Measurements from ENCODE around the gene PUM1. TPM values are rescaled to one million over a fixed set of nuclear protein-coding genes. Genes with fewer than 3 reads are reported as not detected.

Gene PUM1
- polyA plus RNA-seq, 4 donors: 16.5 to 76.5 (median 23.3) TPM

GRCh38 chr1:30914587-30914922 lies 151.0 kb downstream of the PUM1 start:
- Histone ChIP-seq H3K27ac (ENCODE audit: low read depth in 1 of 3, low read length in 2 of 3) (no peak overlapping the region), H3K27me3 (ENCODE audit: control insufficient read depth in 3 of 3, insufficient read depth in 3 of 3, low read length in 3 of 3) (peaks cover 0 to under 1% (median 0%) of the 10 kb centered on the region in 3 donors), H3K4me3 (ENCODE audit: low read depth in 1 of 3, low read length in 3 of 3) (no peak overlapping the region), H3K36me3 (ENCODE audit: control insufficient read depth in 3 of 3, insufficient read depth in 2 of 3, low read depth in 1 of 3, low read length in 3 of 3) (no peaks in the 10 kb centered on the region), H3K9me3 (ENCODE audit: control insufficient read depth in 2 of 2, insufficient read depth in 1 of 2, low read depth in 1 of 2, low read length in 1 of 2) (no peaks in the 10 kb centered on the region), H3K4me1 (ENCODE audit: control insufficient read depth in 3 of 3, insufficient read depth in 2 of 3, low read depth in 1 of 3, low read length in 2 of 3) (peaks cover 0 to 3% (median 0%) of the 10 kb centered on the region in 3 donors)
- WGBS, 3 donors: 78 to 88% (median 81%) methylated on average over 3 of the region's 3 CpGs
- FAIRE-seq: no peak
- DNase-seq: no peak

DNA sequence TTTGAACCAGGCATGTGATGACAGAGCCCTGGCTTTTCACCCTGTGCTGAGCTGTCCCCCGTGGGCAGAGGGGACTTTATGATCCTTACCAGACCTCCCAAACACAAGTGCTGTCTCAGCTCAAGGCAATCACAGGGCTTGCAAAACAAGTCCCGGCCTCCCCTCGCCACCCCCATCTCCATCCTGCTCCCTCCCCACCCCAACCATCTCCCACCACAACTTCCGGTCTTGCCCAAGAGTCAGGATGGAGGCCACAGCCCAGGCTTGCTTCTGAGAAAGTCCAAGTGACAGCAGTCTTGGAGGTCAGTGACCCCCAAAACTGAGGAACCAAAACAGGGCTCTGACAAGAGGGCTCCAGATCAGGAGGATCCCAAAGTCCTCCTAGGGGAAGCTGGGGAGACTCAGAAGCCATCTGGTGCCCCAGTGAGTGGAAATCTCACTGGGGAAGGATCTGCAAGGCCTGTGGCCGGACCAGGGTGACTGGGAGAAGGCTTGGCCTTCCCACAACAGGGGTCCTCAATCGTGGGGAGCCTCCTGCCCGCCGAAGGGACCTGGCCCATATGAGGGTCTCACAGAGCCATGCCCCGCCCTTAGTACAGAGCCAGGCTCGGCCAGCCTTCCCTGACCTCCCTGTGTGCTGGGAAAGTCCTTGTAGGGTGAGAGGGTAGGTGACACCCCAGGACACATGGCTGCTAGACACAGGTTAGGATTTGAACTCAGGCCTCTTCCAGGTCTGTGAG lies 152.4 kb downstream of the PUM1 start:
- Histone ChIP-seq H3K4me1 (ENCODE audit: control insufficient read depth in 3 of 3, insufficient read depth in 2 of 3, low read depth in 1 of 3, low read length in 2 of 3) (peaks cover 0 to 9% (median 0%) of the 10 kb centered on the region in 3 donors), H3K36me3 (ENCODE audit: control insufficient read depth in 3 of 3, insufficient read depth in 2 of 3, low read depth in 1 of 3, low read length in 3 of 3) (no peaks in the 10 kb centered on the region), H3K4me3 (ENCODE audit: low read depth in 1 of 3, low read length in 3 of 3) (no peak overlapping the region), H3K9me3 (ENCODE audit: control insufficient read depth in 2 of 2, insufficient read depth in 1 of 2, low read depth in 1 of 2, low read length in 1 of 2) (no peaks in the 10 kb centered on the region), H3K27ac (ENCODE audit: low read depth in 1 of 3, low read length in 2 of 3) (peak overlapping the region in 1 of 3 donors; percentile 58), H3K27me3 (ENCODE audit: control insufficient read depth in 3 of 3, insufficient read depth in 3 of 3, low read length in 3 of 3) (peaks cover 0 to 5% (median 0%) of the 10 kb centered on the region in 3 donors)
- FAIRE-seq (no peak), DNase-seq (peak; percentile 4 to 16)
- 78 to 89% (median 86%) methylated on average over 10 of the region's 10 CpGs for WGBS, 3 donors

DNA sequence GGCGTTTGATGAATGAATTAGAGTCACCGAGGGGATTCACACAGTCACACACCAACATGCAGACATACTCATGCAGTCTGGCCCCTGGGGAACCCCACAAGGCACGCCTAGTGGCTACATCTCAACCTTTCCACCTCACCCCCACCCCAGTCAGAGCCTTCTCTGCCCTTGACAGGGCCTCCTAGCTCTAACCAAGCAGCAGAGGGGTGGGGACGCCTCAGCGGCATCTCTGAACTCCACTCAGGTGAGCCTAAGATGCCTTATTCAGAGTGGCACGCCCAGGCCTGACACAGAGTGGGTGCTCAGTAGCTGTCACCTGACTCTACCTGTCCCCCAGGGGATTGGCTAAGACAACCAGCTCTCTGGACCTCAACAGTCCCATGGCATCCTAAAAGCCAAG lies 153.3 kb downstream of the PUM1 start:
- WGBS, 3 donors: 79 to 84% (median 82%) methylated on average over 6 of the region's 6 CpGs
- Histone ChIP-seq H3K9me3 (ENCODE audit: control insufficient read depth in 2 of 2, insufficient read depth in 1 of 2, low read depth in 1 of 2, low read length in 1 of 2) (no peaks in the 10 kb centered on the region), H3K36me3 (ENCODE audit: control insufficient read depth in 3 of 3, insufficient read depth in 2 of 3, low read depth in 1 of 3, low read length in 3 of 3) (no peaks in the 10 kb centered on the region), H3K27me3 (ENCODE audit: control insufficient read depth in 3 of 3, insufficient read depth in 3 of 3, low read length in 3 of 3) (peaks cover 2 to 12% (median 3%) of the 10 kb centered on the region in 3 donors), H3K4me3 (ENCODE audit: low read depth in 1 of 3, low read length in 3 of 3) (no peak overlapping the region), H3K4me1 (ENCODE audit: control insufficient read depth in 3 of 3, insufficient read depth in 2 of 3, low read depth in 1 of 3, low read length in 2 of 3) (peaks cover 0 to 17% (median 0%) of the 10 kb centered on the region in 3 donors), H3K27ac (ENCODE audit: low read depth in 1 of 3, low read length in 2 of 3) (no peak overlapping the region)
- FAIRE-seq (no peak), DNase-seq (no peak)

GRCh38 chr1:30911059-30911954 lies 154.2 kb downstream of the PUM1 start:
- Histone ChIP-seq H3K4me3 (ENCODE audit: low read depth in 1 of 3, low read length in 3 of 3) (no peak overlapping the region), H3K36me3 (ENCODE audit: control insufficient read depth in 3 of 3, insufficient read depth in 2 of 3, low read depth in 1 of 3, low read length in 3 of 3) (no peaks in the 10 kb centered on the region), H3K27ac (ENCODE audit: low read depth in 1 of 3, low read length in 2 of 3) (no peak overlapping the region), H3K27me3 (ENCODE audit: control insufficient read depth in 3 of 3, insufficient read depth in 3 of 3, low read length in 3 of 3) (peaks cover 2 to 12% (median 4%) of the 10 kb centered on the region in 3 donors), H3K9me3 (ENCODE audit: control insufficient read depth in 2 of 2, insufficient read depth in 1 of 2, low read depth in 1 of 2, low read length in 1 of 2) (no peaks in the 10 kb centered on the region), H3K4me1 (ENCODE audit: control insufficient read depth in 3 of 3, insufficient read depth in 2 of 3, low read depth in 1 of 3, low read length in 2 of 3) (peaks cover 0 to 17% (median 0%) of the 10 kb centered on the region in 3 donors)
- 30 to 39% (median 36%) methylated on average over 9 of the region's 9 CpGs for WGBS, 3 donors
- peak; percentile 83 to 90 for DNase-seq
- FAIRE-seq: no peak

DNA sequence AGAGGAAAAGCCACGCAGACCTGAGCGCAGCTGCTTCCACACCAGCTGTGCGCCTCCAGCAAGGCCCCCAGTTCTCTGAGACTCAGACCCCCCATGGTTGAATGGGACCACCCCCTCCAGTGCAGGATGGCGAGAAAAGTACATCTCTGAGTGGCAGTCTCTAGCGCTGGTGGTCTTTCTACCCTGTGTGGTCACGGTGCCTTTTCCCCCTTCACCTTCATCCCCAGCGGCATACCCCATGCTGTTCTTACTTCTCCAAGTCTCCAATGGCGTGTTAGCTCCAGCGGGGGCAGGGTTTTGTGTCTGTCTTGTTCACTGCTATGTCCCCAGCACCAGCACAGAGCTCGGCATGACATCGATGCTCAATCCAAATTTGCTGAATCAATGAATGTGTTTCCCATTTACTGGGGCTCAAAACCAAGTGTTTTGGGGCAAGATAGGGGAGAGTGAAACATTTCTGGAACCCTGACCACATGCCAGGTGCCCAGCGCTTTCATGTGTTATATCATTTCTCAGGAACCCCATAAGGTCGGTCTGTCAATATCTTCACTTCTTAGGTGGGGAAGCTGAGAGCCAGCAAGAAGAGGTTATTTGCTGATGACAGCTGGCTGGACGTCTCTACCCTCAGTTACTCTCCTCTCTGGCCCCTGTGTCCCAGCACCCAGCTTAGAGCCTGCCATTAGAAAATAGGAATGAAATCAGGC lies 156.0 kb downstream of the PUM1 start:
- no peak for FAIRE-seq
- 30 to 58% (median 55%) methylated on average over 14 of the region's 14 CpGs for WGBS, 3 donors
- H3K4me3 ChIP-seq (ENCODE audit: low read depth in 1 of 3, low read length in 3 of 3): peak overlapping the region in 1 of 3 donors; percentile 34
- no peaks in the 10 kb centered on the region for H3K9me3 ChIP-seq (ENCODE audit: control insufficient read depth in 2 of 2, insufficient read depth in 1 of 2, low read depth in 1 of 2, low read length in 1 of 2)
- DNase-seq: no peak
- peaks cover 2 to 12% (median 4%) of the 10 kb centered on the region in 3 donors for H3K27me3 ChIP-seq (ENCODE audit: control insufficient read depth in 3 of 3, insufficient read depth in 3 of 3, low read length in 3 of 3)
- H3K4me1 ChIP-seq (ENCODE audit: control insufficient read depth in 3 of 3, insufficient read depth in 2 of 3, low read depth in 1 of 3, low read length in 2 of 3): peaks cover 0 to 17% (median 0%) of the 10 kb centered on the region in 3 donors
- H3K36me3 ChIP-seq (ENCODE audit: control insufficient read depth in 3 of 3, insufficient read depth in 2 of 3, low read depth in 1 of 3, low read length in 3 of 3): peaks cover 0 to 3% (median 0%) of the 10 kb centered on the region in 3 donors
- peak overlapping the region in 1 of 3 donors; percentile 6 for H3K27ac ChIP-seq (ENCODE audit: low read depth in 1 of 3, low read length in 2 of 3)

- Histone ChIP-seq H3K27ac (ENCODE audit: low read depth in 1 of 3, low read length in 2 of 3) (peak within 1 kb of the TSS in 1 of 3 donors; percentile 29), H3K4me3 (ENCODE audit: low read depth in 1 of 3, low read length in 3 of 3) (peak within 1 kb of the TSS in 2 of 3 donors; percentile 55 to 65), H3K27me3 (ENCODE audit: control insufficient read depth in 3 of 3, insufficient read depth in 3 of 3, low read length in 3 of 3) (peaks cover 2 to 12% (median 4%) of the 10 kb centered on the region in 3 donors), H3K36me3 (ENCODE audit: control insufficient read depth in 3 of 3, insufficient read depth in 2 of 3, low read depth in 1 of 3, low read length in 3 of 3) (peaks cover 0 to 3% (median 0%) of the 10 kb centered on the region in 3 donors), H3K9me3 (ENCODE audit: control insufficient read depth in 2 of 2, insufficient read depth in 1 of 2, low read depth in 1 of 2, low read length in 1 of 2) (no peaks in the 10 kb centered on the region), H3K4me1 (ENCODE audit: control insufficient read depth in 3 of 3, insufficient read depth in 2 of 3, low read depth in 1 of 3, low read length in 2 of 3) (peaks cover 0 to 22% (median 0%) of the 10 kb centered on the region in 3 donors)
- FAIRE-seq: no peak
- DNase-seq: peak; percentile 37 to 66
- WGBS, 3 donors: 2 to 4% (median 3%) methylated on average over 25 to 68 of the region's 68 CpGs
Observed at GRCh38 chr1:30908696-30909364, 156.7 kb downstream of the PUM1 start, which contains the start of gene SDC3. Gene SDC3, minus strand, starts transcription at chr1:30908758. Its CDS starts 172 bp downstream, at chr1:30908586.

GRCh38 chr1:30908316-30908695 lies 157.2 kb downstream of the PUM1 start:
- Histone ChIP-seq H3K9me3 (ENCODE audit: control insufficient read depth in 2 of 2, insufficient read depth in 1 of 2, low read depth in 1 of 2, low read length in 1 of 2) (no peaks in the 10 kb centered on the region), H3K36me3 (ENCODE audit: control insufficient read depth in 3 of 3, insufficient read depth in 2 of 3, low read depth in 1 of 3, low read length in 3 of 3) (peaks cover 0 to 3% (median 0%) of the 10 kb centered on the region in 3 donors), H3K4me3 (ENCODE audit: low read depth in 1 of 3, low read length in 3 of 3) (peak overlapping the region in 2 of 3 donors; percentile 55 to 65), H3K4me1 (ENCODE audit: control insufficient read depth in 3 of 3, insufficient read depth in 2 of 3, low read depth in 1 of 3, low read length in 2 of 3) (peaks cover 0 to 22% (median 0%) of the 10 kb centered on the region in 3 donors), H3K27me3 (ENCODE audit: control insufficient read depth in 3 of 3, insufficient read depth in 3 of 3, low read length in 3 of 3) (peaks cover 2 to 12% (median 4%) of the 10 kb centered on the region in 3 donors), H3K27ac (ENCODE audit: low read depth in 1 of 3, low read length in 2 of 3) (no peak overlapping the region)
- FAIRE-seq (no peak), DNase-seq (no peak)
- 0 to 1% (median 0%) methylated on average over 2 to 69 of the region's 69 CpGs for whole genome bisulfite sequencing, 3 donors
